HG02870 (cell line): Measurements from ENCODE around the gene BLOC1S5.
"Not testable (repeated sequence)": the region's sequence is repeated elsewhere in the genome, so short reads cannot be mapped to it uniquely, and the experiment has no call there.

Experiments used
- ATAC-seq: cut with Tn5 transposase; IDR thresholded peaks from one replicate; pipeline ENCODE4 v1.9.1; 2021; ENCODE audit warnings: mild to moderate bottlenecking, moderate library complexity; ENCODE audit not compliant: unreplicated experiment

The BLOC1S5 gene

DNA sequence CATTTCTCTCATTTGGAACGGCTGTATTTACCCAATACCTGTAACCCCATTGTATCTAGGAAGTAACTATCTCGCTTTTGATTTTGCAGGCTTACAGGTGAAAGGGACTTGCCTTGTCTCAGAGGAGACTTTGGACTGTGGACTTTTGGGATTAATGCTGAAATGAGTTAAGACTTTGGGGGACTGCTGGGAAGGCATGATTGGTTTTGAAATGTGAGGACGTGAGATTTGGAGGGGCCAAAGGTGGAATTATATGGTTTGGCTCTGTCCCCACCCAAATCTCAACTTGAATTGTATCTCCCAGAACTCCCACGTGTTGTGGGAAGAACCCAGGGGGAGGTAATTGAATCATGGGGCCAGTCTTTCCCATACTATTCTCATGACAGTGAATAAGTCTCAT is 18.4 kb downstream of the BLOC1S5 start:
- ATAC-seq: not testable (repeated sequence)

DNA sequence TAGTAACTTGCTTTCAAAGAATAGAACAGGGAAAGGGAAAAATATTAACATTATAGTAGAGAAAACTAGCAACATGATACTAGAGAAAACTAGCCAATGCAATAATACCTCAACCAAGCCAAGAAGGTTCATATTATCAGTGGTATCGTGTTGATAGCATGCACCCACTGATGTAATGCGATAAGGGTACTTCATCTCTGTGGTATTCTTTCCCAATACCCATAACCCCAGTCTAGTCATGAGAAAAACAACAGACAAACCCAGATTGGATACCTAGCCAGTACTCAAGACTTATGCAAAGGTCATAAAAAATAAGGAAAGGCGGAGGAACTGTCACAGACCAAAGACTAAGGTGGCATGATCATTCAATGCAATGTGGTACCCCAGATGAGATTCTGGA is 21.0 kb downstream of the BLOC1S5 start:
- ATAC-seq: no peak

- no peak for ATAC-seq
These were observed 22.1 kb downstream of the BLOC1S5 start for GRCh38 chr6:8041913-8042583.

DNA sequence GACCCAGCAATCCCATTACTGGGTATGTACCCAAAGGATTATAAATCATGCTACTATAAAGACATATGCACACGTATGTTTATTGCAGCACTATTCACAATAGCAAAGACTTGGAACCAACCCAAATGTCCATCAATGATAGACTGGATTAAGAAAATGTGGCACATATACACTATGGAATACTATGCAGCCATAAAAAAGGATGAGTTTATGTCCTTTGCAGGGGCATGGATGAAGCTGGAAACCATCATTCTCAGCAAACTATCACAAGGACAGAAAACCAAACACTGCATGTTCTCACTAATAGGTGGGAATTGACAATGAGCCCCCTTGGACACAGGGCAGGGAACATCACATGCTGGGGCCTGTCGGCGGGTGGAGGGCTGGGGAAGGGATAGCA is 30.1 kb downstream of the BLOC1S5 start:
- ATAC-seq: not testable (repeated sequence)

DNA sequence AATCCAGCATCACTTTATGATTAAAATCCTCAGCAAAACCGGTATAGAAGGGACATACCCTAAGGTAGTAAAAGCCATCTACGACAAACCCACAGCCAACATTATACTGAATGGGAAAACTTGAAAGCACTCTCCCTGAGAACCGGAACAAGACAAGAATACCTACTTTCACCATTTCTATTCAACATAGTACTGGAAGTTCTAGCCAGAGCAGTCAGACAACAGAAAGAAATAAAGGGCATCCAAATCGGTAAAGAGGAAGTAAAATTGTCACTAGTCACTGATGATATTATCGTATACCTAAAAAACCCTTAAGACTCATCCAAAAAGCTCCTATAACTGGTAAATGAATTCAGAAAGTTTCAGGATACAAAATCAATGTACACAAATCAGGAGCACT is 33.3 kb downstream of the BLOC1S5 start:
- ATAC-seq: peak; percentile 52

- no peak for ATAC-seq
These were observed 34.8 kb downstream of the BLOC1S5 start for GRCh38 chr6:8029243-8029870.

- ATAC-seq: no peak
These were observed 36.1 kb downstream of the BLOC1S5 start for GRCh38 chr6:8027965-8028651.

- ATAC-seq: no peak
These were observed 37.4 kb downstream of the BLOC1S5 start for GRCh38 chr6:8026800-8027199.

DNA sequence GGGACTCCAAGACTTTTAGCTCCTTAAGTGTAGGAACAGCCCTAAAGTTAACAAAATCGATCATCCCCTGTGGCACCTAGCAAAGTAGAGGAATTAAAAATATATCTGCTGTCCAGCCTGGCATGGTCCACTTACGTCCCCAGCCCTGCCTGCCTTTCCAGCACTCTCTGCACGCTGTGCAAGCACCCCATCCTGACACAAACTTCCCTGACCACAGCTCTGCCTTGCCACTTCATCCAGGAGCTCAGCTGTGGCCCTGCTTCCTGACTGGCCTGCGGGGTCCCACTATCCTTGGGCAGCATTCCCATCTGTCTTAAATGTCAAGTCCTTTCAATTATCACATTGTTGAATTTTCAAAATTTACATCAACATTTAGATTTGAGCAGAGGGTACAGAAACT is 39.0 kb downstream of the BLOC1S5 start:
- no peak for ATAC-seq

GRCh38 chr6:8023638-8024037 is 40.6 kb downstream of the BLOC1S5 start:
- no peak for ATAC-seq

- no peak for ATAC-seq
These were observed 44.1 kb downstream of the BLOC1S5 start for GRCh38 chr6:8020083-8020482.

DNA sequence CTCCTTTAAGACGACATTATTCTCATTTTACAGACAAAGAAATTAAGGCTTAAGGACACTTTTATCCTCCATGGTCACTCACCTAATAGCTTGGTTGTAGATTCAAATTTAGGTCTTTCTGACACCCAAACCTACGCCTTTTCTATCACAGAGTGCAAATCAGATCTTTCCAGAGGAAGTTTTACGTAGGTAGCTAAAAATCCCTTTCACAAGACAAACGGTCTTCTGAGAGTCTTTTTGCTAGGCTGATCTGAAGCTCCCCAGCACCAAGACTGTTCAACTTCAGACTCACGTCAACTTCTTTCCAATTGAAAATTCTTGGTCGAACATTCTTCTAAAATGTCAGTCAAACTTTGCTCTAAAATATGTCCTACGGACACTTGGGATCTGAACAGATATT is 46.5 kb downstream of the BLOC1S5 start:
- no peak for ATAC-seq

DNA sequence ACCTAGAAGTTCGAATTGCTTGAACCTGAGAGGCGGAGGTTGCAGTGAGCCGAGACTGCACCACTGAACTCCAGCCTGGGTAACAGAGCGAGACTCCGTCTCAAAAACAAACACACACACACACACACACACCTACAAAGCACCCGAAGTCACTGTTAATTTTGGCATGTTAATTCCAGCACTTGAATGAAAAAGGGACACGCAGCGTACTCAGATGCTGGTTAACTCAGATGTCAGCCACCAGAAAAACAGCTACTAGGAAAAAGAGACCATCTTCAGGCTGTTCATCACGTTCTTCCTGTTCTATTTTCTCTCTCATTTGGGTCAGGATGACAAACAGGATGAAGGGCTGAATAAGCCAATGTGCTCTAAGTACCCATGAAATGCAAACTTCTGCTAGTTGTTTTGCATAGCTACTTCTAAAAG is 46.9 kb downstream of the BLOC1S5 start:
- peak; percentile 83 for ATAC-seq

DNA sequence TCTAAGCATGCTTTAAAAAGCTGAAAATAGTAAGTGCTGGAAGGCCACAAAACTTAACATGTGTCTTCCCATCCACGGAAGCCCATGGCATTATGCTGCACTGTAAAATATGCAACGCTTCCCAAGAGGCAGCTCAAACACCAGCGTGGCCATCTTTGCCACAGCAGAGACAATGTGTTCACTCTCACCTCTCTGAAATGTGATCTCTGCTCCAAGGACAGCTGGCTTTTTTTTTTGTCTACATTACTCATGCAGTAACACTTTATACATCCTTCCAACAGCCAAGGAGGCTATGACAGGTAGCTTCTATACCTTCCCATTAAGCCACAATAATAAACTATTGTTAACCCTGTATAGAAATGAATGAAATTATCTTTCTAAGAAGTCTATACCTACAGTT is 49.2 kb downstream of the BLOC1S5 start:
- ATAC-seq: no peak

DNA sequence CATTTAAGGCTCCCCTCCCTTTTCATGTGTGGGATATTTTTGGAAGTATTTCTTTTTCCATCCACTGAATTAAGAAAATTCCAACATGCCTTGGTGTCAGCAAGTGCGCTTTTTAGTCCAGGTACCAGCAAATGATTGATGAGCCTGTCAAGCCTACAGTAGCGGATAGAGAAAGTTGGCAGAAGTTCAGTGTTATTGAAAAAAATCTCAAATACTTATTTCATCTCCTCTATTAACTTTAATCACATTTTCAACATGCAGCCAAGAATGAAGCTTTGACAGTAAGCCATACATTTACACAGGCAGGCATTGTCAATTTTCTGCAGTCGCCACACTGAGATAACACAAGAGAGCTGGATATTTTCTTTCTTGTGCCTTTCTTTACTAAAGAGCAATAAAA is 50.4 kb downstream of the BLOC1S5 start:
- no peak for ATAC-seq

DNA sequence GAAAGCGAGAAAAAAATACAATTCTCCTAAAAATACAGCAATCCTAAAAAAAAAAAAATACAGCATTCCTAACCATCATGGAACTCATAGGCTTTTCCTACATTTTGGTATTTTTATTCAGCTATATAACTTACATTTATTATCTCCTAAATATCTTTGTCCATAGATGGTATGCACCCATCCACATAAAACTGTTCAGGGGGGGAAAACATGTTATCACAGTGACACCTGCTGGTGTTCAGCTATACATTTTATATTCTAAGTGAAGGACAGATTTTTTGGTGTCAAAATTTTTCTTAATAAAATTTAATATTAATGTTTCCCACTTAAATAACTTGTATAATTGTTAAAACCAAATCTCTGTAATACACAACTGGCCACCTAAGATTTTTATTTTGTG is 58.0 kb downstream of the BLOC1S5 start:
- no peak for ATAC-seq

GRCh38 chr6:8005136-8005535 is 59.1 kb downstream of the BLOC1S5 start:
- no peak for ATAC-seq

DNA sequence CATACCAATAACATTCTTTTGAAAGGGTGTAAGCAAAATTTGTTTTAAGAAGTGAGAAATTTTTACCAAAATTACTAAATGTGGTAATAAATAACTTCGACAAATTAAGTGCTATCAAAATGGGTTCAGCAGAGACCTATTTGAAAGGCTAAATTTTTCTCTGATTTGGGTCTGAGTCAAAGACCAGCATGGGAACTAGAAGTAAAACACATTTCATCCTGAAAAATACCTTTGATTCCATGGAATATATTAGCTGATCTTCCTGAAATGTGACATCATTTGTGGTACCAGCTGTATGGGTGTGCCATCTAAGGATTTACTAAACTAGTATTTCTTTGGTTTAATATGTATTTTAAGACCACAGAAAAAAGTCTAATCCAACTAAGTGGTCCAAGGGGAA is 63.6 kb downstream of the BLOC1S5 start:
- no peak for ATAC-seq

DNA sequence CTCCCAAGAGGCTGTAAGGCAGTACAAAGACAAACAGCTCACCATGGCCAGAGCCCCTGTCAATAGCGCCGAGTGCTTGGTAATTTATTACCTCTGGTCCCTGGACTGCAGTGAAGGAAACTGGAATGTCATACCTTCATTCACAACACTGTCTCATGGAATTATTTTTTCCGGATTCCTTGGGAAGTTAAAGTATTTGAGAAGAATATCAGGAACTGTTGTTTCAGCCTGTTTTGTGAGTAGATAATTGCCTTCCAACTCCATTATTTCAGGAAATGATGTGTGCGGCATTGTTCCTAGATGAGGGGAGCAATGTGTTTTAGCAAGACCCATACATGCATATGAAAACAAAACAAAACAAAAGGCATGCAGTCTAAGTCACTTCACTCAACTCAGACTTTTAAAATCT is 64.0 kb downstream of the BLOC1S5 start:
- ATAC-seq: no peak

DNA sequence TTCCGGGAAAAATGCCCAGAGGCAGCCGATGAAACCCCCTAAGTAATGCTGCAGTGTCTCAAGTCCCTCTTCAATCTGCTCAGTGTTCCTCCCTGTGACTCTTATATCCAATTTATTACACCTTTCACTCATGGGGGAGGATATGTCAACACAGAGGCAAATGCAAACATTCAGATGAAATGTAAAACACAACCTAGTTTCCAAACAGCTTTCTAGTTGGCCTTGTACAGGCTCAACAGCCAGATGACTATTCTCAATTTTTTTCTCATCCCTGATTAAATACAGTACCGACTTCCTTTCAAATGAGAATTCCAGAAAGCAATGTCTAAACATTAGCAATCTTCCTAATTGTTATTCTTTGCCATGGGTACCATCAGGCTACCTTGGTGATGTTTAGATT is 65.0 kb downstream of the BLOC1S5 start:
- no peak for ATAC-seq

DNA sequence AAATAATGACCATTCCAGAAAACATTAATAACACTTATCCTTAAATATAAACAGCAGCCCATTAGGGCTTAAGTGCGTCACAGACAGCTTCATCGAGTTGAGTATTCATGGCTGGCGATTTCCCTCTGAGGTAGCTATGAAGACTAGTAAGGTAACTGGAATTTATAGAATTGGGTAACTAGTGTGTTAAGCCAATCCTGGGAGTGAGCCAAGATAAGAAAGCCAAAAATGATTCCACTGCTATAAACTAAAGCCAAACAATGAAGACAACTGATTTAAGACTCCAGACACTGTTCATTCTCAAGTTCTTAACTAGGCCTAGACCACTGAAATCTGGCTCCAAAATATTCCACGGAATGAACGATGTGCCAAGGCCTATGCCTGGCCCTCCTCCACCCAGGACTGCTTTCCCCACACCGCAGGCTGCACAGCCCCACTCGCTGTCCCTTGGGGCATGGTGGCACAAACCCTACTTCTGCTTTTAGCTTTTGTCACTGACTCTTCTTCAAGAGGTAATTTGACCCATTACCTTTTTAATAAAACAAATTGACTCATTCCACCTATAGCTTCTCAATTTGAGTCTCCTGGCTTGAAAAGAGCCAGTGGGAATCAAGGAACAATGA is 66.0 kb downstream of the BLOC1S5 start:
- ATAC-seq: no peak

DNA sequence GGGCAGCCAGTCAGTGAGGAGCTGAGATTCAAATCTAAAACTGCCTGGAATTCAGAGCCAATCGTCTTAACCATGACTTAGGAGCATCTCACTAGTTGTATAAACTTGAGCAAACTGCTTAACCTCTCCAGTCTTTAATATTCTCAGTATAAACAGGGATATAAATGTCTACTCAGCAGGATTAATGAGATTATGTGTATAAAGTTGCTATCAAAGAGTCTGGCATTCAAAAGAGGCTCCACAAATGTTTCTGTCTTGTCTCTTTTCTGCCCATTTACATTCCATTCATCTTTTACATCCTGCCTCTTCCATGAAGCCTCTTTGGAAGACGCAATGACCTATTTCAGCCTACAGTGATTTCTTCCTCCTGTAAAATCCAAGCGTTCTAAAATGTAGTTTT is 66.9 kb downstream of the BLOC1S5 start:
- ATAC-seq: no peak
